PC-3 (cell line): ENCODE results near the gene THOC3. TPM values are rescaled to one million over a fixed set of nuclear protein-coding genes. Genes with fewer than 3 reads are reported as not detected.
"Not testable (repeated sequence)": the region's sequence is repeated elsewhere in the genome, so short reads cannot be mapped to it uniquely, and the experiment has no call there.

Source experiments
- ATAC-seq: fragments of 200-7000 bp; cut with Tn5 transposase; 2 replicates; pipeline ENCODE4 v1.9.1; 2020; ENCODE audit warnings: mild to moderate bottlenecking, moderate library complexity
- Bru-seq: library from RNA; stranded (reverse); fragments of 400-500 nt; gene quantifications from one replicate; lab custom pipeline; 2021; lab: Mats Ljungman, UMichigan
- BruChase-seq, 2 experiments: library from RNA; stranded (reverse); fragments of 400-500 nt; gene quantifications; one replicate each; lab custom pipeline; 2021; lab: Mats Ljungman, UMichigan
- BruUV-seq: library from RNA; stranded (reverse); fragments of 400-500 nt; replicated peaks from 2 replicates; lab custom pipeline; 2021; lab: Mats Ljungman, UMichigan
- CTCF ChIA-PET: fragments of 300-600 bp; sonication (Branson Sonifier 250); formaldehyde crosslinking; loops from one replicate; lab custom pipeline; 2022; ENCODE audit warnings: antibody characterized with exemption; lab: Charles Lee
- POLR2A ChIA-PET: fragments of 300-600 bp; sonication (Branson Sonifier 250); formaldehyde crosslinking; loops from one replicate; lab custom pipeline; 2022; ENCODE audit warnings: antibody characterized with exemption; ENCODE audit not compliant: unreplicated experiment; lab: Charles Lee
- DNase-seq: peaks from one replicate; pipeline ENCODE4 v3.0.0-alpha.2; 2015
- H2AFZ ChIP-seq: fragments of 300-600 bp; sonication (generic); 2 replicates; pipeline ENCODE4 v1.6.0; 2016; ENCODE audit warnings: antibody characterized with exemption, low read length
- H3F3A ChIP-seq: fragments of 300-600 bp; sonication (generic); one replicate; pipeline ENCODE4 v1.6.0; 2017; ENCODE audit warnings: antibody characterized with exemption, low read length, control low read depth, mild to moderate bottlenecking; ENCODE audit not compliant: unreplicated experiment
- H3K27ac ChIP-seq: fragments of 300-600 bp; sonication (generic); 2 replicates; pipeline ENCODE4 v1.5.1; 2016; ENCODE audit warnings: mild to moderate bottlenecking, low read length
- H3K27me3 ChIP-seq: fragments of 300-600 bp; sonication (generic); 2 replicates; pipeline ENCODE4 v1.6.1; 2016; ENCODE audit warnings: low read length, mixed read lengths
- H3K36me3 ChIP-seq: fragments of 300-600 bp; sonication (generic); 2 replicates; pipeline ENCODE4 v1.6.1; 2016; ENCODE audit warnings: low read depth, mixed run types, low read length, mixed read lengths
- H3K4me1 ChIP-seq: fragments of 300-600 bp; sonication (generic); 2 replicates; pipeline ENCODE4 v1.5.1; 2016; ENCODE audit warnings: low read length; ENCODE audit not compliant: insufficient read depth
- H3K4me2 ChIP-seq: fragments of 300-600 bp; sonication (generic); 2 replicates; pipeline ENCODE4 v1.6.0; 2016; ENCODE audit warnings: low read length
- H3K4me3 ChIP-seq: fragments of 300-600 bp; sonication (generic); 2 replicates; pipeline ENCODE4 v1.5.1; 2016; ENCODE audit warnings: mild to moderate bottlenecking, low read length, mixed read lengths
- H3K79me2 ChIP-seq: fragments of 300-600 bp; sonication (generic); 2 replicates; pipeline ENCODE4 v1.6.1; 2017; ENCODE audit warnings: low read length, mixed read lengths
- H3K9ac ChIP-seq: fragments of 300-600 bp; sonication (generic); 2 replicates; pipeline ENCODE4 v1.6.0; 2016; ENCODE audit warnings: mild to moderate bottlenecking, low read length
- H3K9me2 ChIP-seq: fragments of 300-600 bp; sonication (generic); replicated peaks from 2 replicates; pipeline ENCODE4 v1.6.1; 2016; ENCODE audit warnings: mixed run types, low read length, mixed read lengths
- H3K9me3 ChIP-seq: fragments of 300-600 bp; sonication (generic); 2 replicates; pipeline ENCODE4 v1.6.1; 2016; ENCODE audit warnings: low read length, mixed read lengths
- H4K20me1 ChIP-seq: fragments of 300-600 bp; sonication (generic); 2 replicates; pipeline ENCODE4 v1.6.1; 2016; ENCODE audit warnings: low read length, mixed read lengths
- intact Hi-C: fragments of 100-400 bp; cut with micrococcal nuclease; formaldehyde crosslinking; loops from 2 replicates; pipeline ENCODE4 v1.9.0; 2023
- long read RNA-seq: library from polyadenylated mRNA; unstranded; transcript quantifications from one replicate; pipeline ENCODE4 v2.0.0, GENCODE V29; 2021; ENCODE audit not compliant: unreplicated experiment
- total RNA-seq: library from RNA; depleted of rRNA; stranded (reverse); fragments of >200 nt; gene quantifications from 2 replicates; pipeline ENCODE4 v1.2.3, GENCODE V29; 2014; rRNA removed

The THOC3 gene
- total RNA-seq (218 and 241 TPM in 2 replicates), Bru-seq, nascent RNA (percentile 41 among the genes with signal in this experiment), BruChase-seq, experiment 1, labeled RNA remaining after a 6-hour chase (percentile 51 among the genes with signal in this experiment), BruChase-seq, experiment 2, labeled RNA remaining after a 2-hour chase (percentile 47 among the genes with signal in this experiment)
- long read RNA-seq, transcript THOC3-201 (6 exons, 1,589 nt) = major isoform, 144 of 178 reads
- long read RNA-seq, partial matches to known transcripts = 4 of 178 reads
- long read RNA-seq, other reads (novel, unspliced or antisense) = 26 of 178 reads

- H3K27me3 ChIP-seq, intact Hi-C loops, H3K9me2 ChIP-seq, CTCF ChIA-PET, H3K27ac ChIP-seq, H3K36me3 ChIP-seq, H3K9me3 ChIP-seq, BruUV-seq, POLR2A ChIA-PET, H4K20me1 ChIP-seq, H3K4me1 ChIP-seq, H3K79me2 ChIP-seq, H3F3A ChIP-seq: not testable (repeated sequence)
- Histone ChIP-seq H3K4me3 (peak within 1 kb of the TSS; percentile 72), H3K4me2 (peak within 1 kb of the TSS; percentile 58), H2AFZ (peak within 1 kb of the TSS; percentile 73), H3K9ac (peak within 1 kb of the TSS; percentile 68)
- DNase-seq = peak; percentile 89
- ATAC-seq = peak; percentile 99
These were observed at the start of gene THOC3 for GRCh38 chr5:175967471-175968372. Gene THOC3 (minus strand): TSS chr5:175968315. CDS start chr5:175968208, 107 bp downstream.

GRCh38 chr5:176017324-176017723 lies 49.2 kb upstream of the THOC3 start:
- H3K9me2 ChIP-seq, H3K27me3 ChIP-seq, H3F3A ChIP-seq, H3K9me3 ChIP-seq, H3K4me3 ChIP-seq, H3K9ac ChIP-seq, ATAC-seq, H3K79me2 ChIP-seq, DNase-seq, H3K4me2 ChIP-seq, H3K36me3 ChIP-seq, H4K20me1 ChIP-seq, H2AFZ ChIP-seq, H3K27ac ChIP-seq, POLR2A ChIA-PET, CTCF ChIA-PET, BruUV-seq, H3K4me1 ChIP-seq, intact Hi-C loops: not testable (repeated sequence)

GRCh38 chr5:176014360-176014759 lies 46.2 kb upstream of the THOC3 start:
- H3K9ac ChIP-seq, H3K27ac ChIP-seq, H3K27me3 ChIP-seq, POLR2A ChIA-PET, CTCF ChIA-PET, DNase-seq, H3K4me1 ChIP-seq, ATAC-seq, H3K9me2 ChIP-seq, H3K9me3 ChIP-seq, BruUV-seq, H3K79me2 ChIP-seq, H3K4me2 ChIP-seq, H4K20me1 ChIP-seq, H3F3A ChIP-seq, H3K4me3 ChIP-seq, intact Hi-C loops, H2AFZ ChIP-seq, H3K36me3 ChIP-seq: not testable (repeated sequence)

GRCh38 chr5:176011088-176011487 lies 43.0 kb upstream of the THOC3 start:
- H3K9ac ChIP-seq, H3K27ac ChIP-seq, H3K9me3 ChIP-seq, intact Hi-C loops, H3K27me3 ChIP-seq, POLR2A ChIA-PET, H3K4me1 ChIP-seq, H3K9me2 ChIP-seq, H3K4me2 ChIP-seq, H3K79me2 ChIP-seq, ATAC-seq, DNase-seq, H3F3A ChIP-seq, CTCF ChIA-PET, H3K36me3 ChIP-seq, H3K4me3 ChIP-seq, H4K20me1 ChIP-seq, H2AFZ ChIP-seq, BruUV-seq: not testable (repeated sequence)

- H3K79me2 ChIP-seq, DNase-seq, H3K9me3 ChIP-seq, CTCF ChIA-PET, H3K9ac ChIP-seq, H3K4me2 ChIP-seq, H3F3A ChIP-seq, H2AFZ ChIP-seq, POLR2A ChIA-PET, ATAC-seq, H3K9me2 ChIP-seq, H3K27ac ChIP-seq, H4K20me1 ChIP-seq, H3K4me3 ChIP-seq, H3K4me1 ChIP-seq, BruUV-seq, H3K27me3 ChIP-seq, H3K36me3 ChIP-seq, intact Hi-C loops: not testable (repeated sequence)
These were observed 42.1 kb upstream of the THOC3 start for GRCh38 chr5:176010202-176010601.

- H3K36me3 ChIP-seq, H3K79me2 ChIP-seq, POLR2A ChIA-PET, H4K20me1 ChIP-seq, H2AFZ ChIP-seq, H3K9me2 ChIP-seq, DNase-seq, BruUV-seq, H3K4me1 ChIP-seq, H3F3A ChIP-seq, intact Hi-C loops, H3K27me3 ChIP-seq, ATAC-seq, H3K27ac ChIP-seq, CTCF ChIA-PET, H3K4me3 ChIP-seq, H3K9me3 ChIP-seq, H3K9ac ChIP-seq, H3K4me2 ChIP-seq: not testable (repeated sequence)
These were observed 39.1 kb upstream of the THOC3 start for GRCh38 chr5:176007220-176007619.
